ENCODE measurements around the gene KIF3A. TPM values are rescaled to one million over a fixed set of nuclear protein-coding genes. Genes with fewer than 3 reads are reported as not detected.
"Not testable (repeated sequence)": the region's sequence is repeated elsewhere in the genome, so short reads cannot be mapped to it uniquely, and the experiment has no call there.

KIF3A gene
- total and polyA plus RNA-seq, 11 donors = 5.8 to 19.3 (median 10.1) TPM

DNA sequence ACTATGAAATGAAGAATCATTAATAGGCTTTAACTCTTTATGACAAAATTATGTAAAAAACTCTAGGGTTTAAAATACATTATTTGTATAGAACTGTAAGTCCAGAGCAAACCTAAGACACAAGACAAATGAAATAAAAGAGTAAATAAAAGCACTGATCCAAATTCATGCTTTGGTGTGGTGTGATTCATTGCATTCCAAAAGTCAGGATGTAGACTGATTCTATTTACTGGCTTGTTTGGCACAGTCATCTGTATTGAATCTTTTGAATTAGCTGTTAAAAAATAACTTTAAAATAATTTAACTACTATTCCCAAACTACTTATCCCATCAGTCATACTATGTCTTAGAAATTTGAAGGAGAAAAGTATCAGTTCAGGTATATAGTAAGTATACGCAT is 32.5 kb downstream of the KIF3A start:
- no peak for ATAC-seq
- H3K27ac ChIP-seq = no peak overlapping the region
- no peaks in the 10 kb centered on the region for H3K9me3 ChIP-seq
- 94 to 99% (median 99%) methylated on average over 1 of the region's 1 CpG for WGBS, 4 donors
- H3K27me3 ChIP-seq = no peaks in the 10 kb centered on the region
- H3K4me1 ChIP-seq = no peaks in the 10 kb centered on the region
- intact Hi-C loops (cut with DNase I) = no loop called here
- TF ChIP-seq POLR2A (IDR thresholded peaks at IDR 0.05) = no peak
- TF ChIP-seq, protein P1, sequence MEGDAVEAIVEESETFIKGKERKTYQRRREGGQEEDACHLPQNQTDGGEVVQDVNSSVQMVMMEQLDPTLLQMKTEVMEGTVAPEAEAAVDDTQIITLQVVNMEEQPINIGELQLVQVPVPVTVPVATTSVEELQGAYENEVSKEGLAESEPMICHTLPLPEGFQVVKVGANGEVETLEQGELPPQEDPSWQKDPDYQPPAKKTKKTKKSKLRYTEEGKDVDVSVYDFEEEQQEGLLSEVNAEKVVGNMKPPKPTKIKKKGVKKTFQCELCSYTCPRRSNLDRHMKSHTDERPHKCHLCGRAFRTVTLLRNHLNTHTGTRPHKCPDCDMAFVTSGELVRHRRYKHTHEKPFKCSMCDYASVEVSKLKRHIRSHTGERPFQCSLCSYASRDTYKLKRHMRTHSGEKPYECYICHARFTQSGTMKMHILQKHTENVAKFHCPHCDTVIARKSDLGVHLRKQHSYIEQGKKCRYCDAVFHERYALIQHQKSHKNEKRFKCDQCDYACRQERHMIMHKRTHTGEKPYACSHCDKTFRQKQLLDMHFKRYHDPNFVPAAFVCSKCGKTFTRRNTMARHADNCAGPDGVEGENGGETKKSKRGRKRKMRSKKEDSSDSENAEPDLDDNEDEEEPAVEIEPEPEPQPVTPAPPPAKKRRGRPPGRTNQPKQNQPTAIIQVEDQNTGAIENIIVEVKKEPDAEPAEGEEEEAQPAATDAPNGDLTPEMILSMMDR (IDR thresholded peaks at IDR 0.05) = no peak
- peaks cover 0 to 72% (median 28%) of the 10 kb centered on the region in 9 donors for H3K36me3 ChIP-seq
- no peak for DNase-seq
- no peak overlapping the region for H3K4me3 ChIP-seq

GRCh38 chr5:132695956-132696355 is 41.4 kb downstream of the KIF3A start:
- intact Hi-C loops (cut with DNase I) = no loop called here
- no peak overlapping the region for H3K27ac ChIP-seq
- H3K27me3 ChIP-seq = no peaks in the 10 kb centered on the region
- no peaks in the 10 kb centered on the region for H3K9me3 ChIP-seq
- TF ChIP-seq POLR2A (IDR thresholded peaks at IDR 0.05) = no peak
- TF ChIP-seq, protein P1 (IDR thresholded peaks at IDR 0.05) = no peak
- H3K4me1 ChIP-seq = no peaks in the 10 kb centered on the region
- 93 to 97% (median 96%) methylated on average over 4 of the region's 4 CpGs for WGBS, 4 donors
- ATAC-seq (no peak), DNase-seq (no peak)
- peaks cover 0 to 69% (median 15%) of the 10 kb centered on the region in 9 donors for H3K36me3 ChIP-seq
- no peak overlapping the region for H3K4me3 ChIP-seq

GRCh38 chr5:132692632-132692967 is 44.7 kb downstream of the KIF3A start:
- TF ChIP-seq, protein P1 (IDR thresholded peaks at IDR 0.05) = no peak
- no peak for TF ChIP-seq POLR2A (IDR thresholded peaks at IDR 0.05)

DNA sequence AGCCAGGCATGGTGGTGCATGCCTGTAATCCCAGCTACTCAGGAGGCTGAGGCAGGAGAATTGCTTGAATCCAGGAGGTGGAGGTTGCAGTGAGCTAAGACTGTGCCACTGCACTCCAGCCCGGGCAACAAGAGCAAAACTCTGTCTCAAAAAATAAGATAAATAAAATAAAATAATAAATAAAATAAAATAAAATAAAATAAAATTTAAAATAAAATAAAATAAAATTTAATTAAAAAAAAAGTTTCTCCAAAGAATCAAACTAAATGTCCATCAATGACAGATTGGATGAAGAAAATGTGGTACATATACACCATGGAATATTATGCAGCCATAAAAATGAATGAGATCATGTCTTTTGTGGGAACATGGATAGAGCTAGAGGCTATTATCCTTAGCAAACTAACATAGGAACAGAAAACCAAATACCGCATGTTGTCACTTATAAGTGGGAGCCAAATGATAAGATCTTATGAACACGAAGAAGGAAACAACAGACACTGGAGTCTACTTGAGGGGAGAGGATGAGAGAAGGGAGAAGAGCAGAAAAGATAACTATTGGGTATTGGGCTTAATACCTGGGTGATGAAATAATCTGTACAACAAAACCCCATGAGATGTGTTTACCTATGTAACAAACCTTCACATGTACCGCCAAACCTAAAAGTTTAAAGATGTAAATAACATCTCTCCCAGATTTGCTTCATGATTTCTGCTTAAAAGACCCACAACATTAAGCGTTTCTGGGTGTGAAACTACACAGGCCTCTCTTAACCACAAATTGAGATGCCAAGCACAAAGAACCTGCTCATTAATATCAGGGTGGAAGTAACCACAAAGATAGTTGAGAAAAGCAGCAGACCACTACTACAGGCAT is 45.4 kb downstream of the KIF3A start:
- H3K27me3 ChIP-seq; DNase-seq; H3K9me3 ChIP-seq; H3K4me3 ChIP-seq; intact Hi-C loops (cut with DNase I); H3K27ac ChIP-seq; ATAC-seq: not testable (repeated sequence)
- Histone ChIP-seq H3K36me3 (peaks cover 0 to 34% (median 4%) of the 10 kb centered on the region in 9 donors), H3K4me1 (peaks cover 0 to 14% (median 0%) of the 10 kb centered on the region in 12 donors)
- 75 to 96% (median 85%) methylated on average over 5 of the region's 5 CpGs for WGBS, 4 donors

More at GRCh38 chr5:132692632-132692967, 44.7 kb downstream of the KIF3A start:
- ATAC-seq (no peak), DNase-seq (no peak)
- Histone ChIP-seq H3K36me3 (peaks cover 0 to 40% (median 4%) of the 10 kb centered on the region in 9 donors), H3K4me3 (no peak overlapping the region), H3K27me3 (no peaks in the 10 kb centered on the region), H3K9me3 (no peaks in the 10 kb centered on the region), H3K27ac (no peak overlapping the region), H3K4me1 (peaks cover 0 to 14% (median 0%) of the 10 kb centered on the region in 12 donors)
- intact Hi-C loops (cut with DNase I) = no loop called here

All from heart left ventricle (tissue), 16 donors.